NCI-H2196 treated with DMSO at 0.1 percent for 48 hours (cell line): ENCODE data around the gene CD93.

ENCODE experiments used
- DNase-seq: peaks from one replicate; lab custom pipeline; 2025; ENCODE audit not compliant: unreplicated experiment; lab: John Stamatoyannopoulos, UW

Gene CD93

GRCh38 chr20:23086056-23086566, at the start of gene CD93:
CD93 (minus strand) TSS chr20:23086324; CDS start chr20:23086192, 132 bp downstream.
- no peak for DNase-seq

- DNase-seq = no peak
Observed at GRCh38 chr20:23133560-23133998, 47.5 kb upstream of the CD93 start.

GRCh38 chr20:23132930-23133559, 46.9 kb upstream of the CD93 start:
- DNase-seq = no peak

- DNase-seq = no peak
Observed at GRCh38 chr20:23132293-23132929, 46.3 kb upstream of the CD93 start.

- DNase-seq = no peak
Observed at GRCh38 chr20:23131766-23132165, 45.6 kb upstream of the CD93 start.

- no peak for DNase-seq
Observed at GRCh38 chr20:23130622-23131140, 44.6 kb upstream of the CD93 start.

GRCh38 chr20:23129891-23130621, 43.9 kb upstream of the CD93 start:
- DNase-seq = no peak

GRCh38 chr20:23129266-23129665, 43.1 kb upstream of the CD93 start:
- no peak for DNase-seq

GRCh38 chr20:23128461-23129125, 42.5 kb upstream of the CD93 start:
- DNase-seq = no peak

- no peak for DNase-seq
Observed at GRCh38 chr20:23127506-23128279, 41.6 kb upstream of the CD93 start.

- DNase-seq = no peak
Observed at GRCh38 chr20:23126281-23127061, 40.3 kb upstream of the CD93 start.

- DNase-seq = no peak
Observed at GRCh38 chr20:23125625-23126191, 39.6 kb upstream of the CD93 start.

GRCh38 chr20:23125159-23125558, 39.0 kb upstream of the CD93 start:
- DNase-seq = peak; percentile 29

- DNase-seq = no peak
Observed at GRCh38 chr20:23123886-23124285, 37.8 kb upstream of the CD93 start.

- no peak for DNase-seq
Observed at GRCh38 chr20:23122796-23123655, 36.9 kb upstream of the CD93 start.

GRCh38 chr20:23122321-23122720, 36.2 kb upstream of the CD93 start:
- DNase-seq = no peak

- no peak for DNase-seq
Observed at GRCh38 chr20:23121751-23122320, 35.7 kb upstream of the CD93 start.
